MM.1S (cell line): ENCODE results near the gene QRSL1.

Experiments
- DNase-seq: peaks from one replicate; pipeline ENCODE4 v3.0.0-alpha.2; 2015
- H2AFZ ChIP-seq: fragments of 300-600 bp; sonication (generic); 2 replicates; pipeline ENCODE4 v1.6.0; 2016; ENCODE audit warnings: antibody characterized with exemption, low read length
- H3F3A ChIP-seq: fragments of 300-600 bp; sonication (generic); 2 replicates; pipeline ENCODE4 v1.6.1; 2016; ENCODE audit warnings: mild to moderate bottlenecking, antibody characterized with exemption, low read length, moderate library complexity, mixed read lengths; ENCODE audit not compliant: insufficient read depth
- H3K27ac ChIP-seq: fragments of 300-600 bp; sonication (generic); 2 replicates; pipeline ENCODE4 v1.5.1; 2016; ENCODE audit warnings: mild to moderate bottlenecking, low read length
- H3K27me3 ChIP-seq: fragments of 300-600 bp; sonication (generic); replicated peaks from 2 replicates; pipeline ENCODE4 v1.6.0; 2016; ENCODE audit warnings: low read length; ENCODE audit not compliant: insufficient read depth
- H3K36me3 ChIP-seq: fragments of 300-600 bp; sonication (generic); replicated peaks from 2 replicates; pipeline ENCODE4 v1.6.1; 2016; ENCODE audit warnings: mild to moderate bottlenecking, low read length, mixed read lengths; ENCODE audit not compliant: insufficient read depth
- H3K4me1 ChIP-seq: fragments of 300-600 bp; sonication (generic); 2 replicates; pipeline ENCODE4 v1.6.1; 2016; ENCODE audit warnings: low read length, mixed read lengths
- H3K4me2 ChIP-seq: fragments of 300-600 bp; sonication (generic); 2 replicates; pipeline ENCODE4 v1.6.0; 2016; ENCODE audit warnings: low read depth, low read length
- H3K4me3 ChIP-seq: fragments of 300-600 bp; sonication (generic); 2 replicates; pipeline ENCODE4 v1.5.1; 2016; ENCODE audit warnings: low read length, mixed read lengths
- H3K79me2 ChIP-seq: fragments of 300-600 bp; sonication (generic); 2 replicates; pipeline ENCODE4 v1.6.1; 2016; ENCODE audit warnings: mixed run types, low read length, mixed read lengths
- H3K9ac ChIP-seq: fragments of 300-600 bp; sonication (generic); 2 replicates; pipeline ENCODE4 v1.6.1; 2016; ENCODE audit warnings: low read length, mixed read lengths
- H3K9me2 ChIP-seq: fragments of 300-600 bp; sonication (generic); replicated peaks from 2 replicates; pipeline ENCODE4 v1.6.1; 2016; ENCODE audit warnings: mild to moderate bottlenecking, low read length, mixed read lengths; ENCODE audit not compliant: insufficient read depth
- H3K9me3 ChIP-seq: fragments of 300-600 bp; sonication (generic); replicated peaks from 2 replicates; pipeline ENCODE4 v1.6.1; 2016; ENCODE audit warnings: mild to moderate bottlenecking, low read length, mixed read lengths; ENCODE audit not compliant: insufficient read depth
- H4K20me1 ChIP-seq: fragments of 300-600 bp; sonication (generic); 2 replicates; pipeline ENCODE4 v1.6.1; 2016; ENCODE audit warnings: mild to moderate bottlenecking, low read length, moderate library complexity, mixed read lengths; ENCODE audit not compliant: insufficient read depth
- CTCF ChIP-seq: fragments of 300-600 bp; sonication (generic); IDR thresholded peaks from 2 replicates; pipeline ENCODE4 v1.5.1; 2016; ENCODE audit warnings: antibody characterized with exemption, low read length, mixed read lengths
- EZH2 ChIP-seq: fragments of 300-600 bp; sonication (generic); optimal IDR thresholded peaks from 2 replicates; pipeline ENCODE3; 2017; ENCODE audit warnings: low read depth, mild to moderate bottlenecking, antibody characterized with exemption, low read length, mixed read lengths
- EZH2phosphoT487 ChIP-seq: fragments of 300-600 bp; sonication (generic); IDR thresholded peaks from 2 replicates; pipeline ENCODE4 v1.6.1; 2018; ENCODE audit warnings: antibody characterized with exemption, low read length

The QRSL1 gene

GRCh38 chr6:106620931-106621672, 8.3 kb upstream of the QRSL1 start:
- no peak overlapping the region for H3K27ac ChIP-seq
- H3F3A ChIP-seq, result no peaks in the 10 kb centered on the region
- no peaks in the 10 kb centered on the region for H3K4me1 ChIP-seq
- no peaks in the 10 kb centered on the region for H3K27me3 ChIP-seq
- H3K4me3 ChIP-seq, result no peak overlapping the region
- TF ChIP-seq EZH2, result no peak
- TF ChIP-seq CTCF, result no peak
- TF ChIP-seq EZH2phosphoT487, result no peak
- H3K4me2 ChIP-seq, result no peak overlapping the region
- H4K20me1 ChIP-seq, result no peaks in the 10 kb centered on the region
- H3K79me2 ChIP-seq, result no peaks in the 10 kb centered on the region
- no peak overlapping the region for H2AFZ ChIP-seq
- H3K36me3 ChIP-seq, result no peaks in the 10 kb centered on the region
- H3K9ac ChIP-seq, result no peak overlapping the region
- no peaks in the 10 kb centered on the region for H3K9me2 ChIP-seq
- H3K9me3 ChIP-seq, result no peaks in the 10 kb centered on the region
- no peak for DNase-seq

GRCh38 chr6:106622412-106622811, 7.0 kb upstream of the QRSL1 start:
- no peaks in the 10 kb centered on the region for H3F3A ChIP-seq
- H4K20me1 ChIP-seq, result no peaks in the 10 kb centered on the region
- no peak overlapping the region for H3K27ac ChIP-seq
- no peak for DNase-seq
- H3K9me3 ChIP-seq, result no peaks in the 10 kb centered on the region
- no peak overlapping the region for H3K9ac ChIP-seq
- no peak overlapping the region for H2AFZ ChIP-seq
- H3K4me1 ChIP-seq, result no peaks in the 10 kb centered on the region
- no peaks in the 10 kb centered on the region for H3K27me3 ChIP-seq
- H3K4me2 ChIP-seq, result no peak overlapping the region
- no peak for TF ChIP-seq CTCF
- no peak for TF ChIP-seq EZH2phosphoT487
- no peak for TF ChIP-seq EZH2
- no peaks in the 10 kb centered on the region for H3K9me2 ChIP-seq
- no peak overlapping the region for H3K4me3 ChIP-seq
- no peaks in the 10 kb centered on the region for H3K79me2 ChIP-seq
- no peaks in the 10 kb centered on the region for H3K36me3 ChIP-seq

GRCh38 chr6:106623039-106623438, 6.3 kb upstream of the QRSL1 start:
- Histone ChIP-seq H4K20me1 (no peaks in the 10 kb centered on the region), H3K4me3 (no peak overlapping the region), H3K9me2 (no peaks in the 10 kb centered on the region), H3K36me3 (no peaks in the 10 kb centered on the region), H3K9me3 (no peaks in the 10 kb centered on the region), H3K27ac (no peak overlapping the region), H3K79me2 (no peaks in the 10 kb centered on the region), H3F3A (no peaks in the 10 kb centered on the region), H2AFZ (no peak overlapping the region), H3K9ac (no peak overlapping the region), H3K4me1 (peaks cover 2% of the 10 kb centered on the region; the same call in 1 of the 2 replicates), H3K4me2 (no peak overlapping the region), H3K27me3 (no peaks in the 10 kb centered on the region)
- TF ChIP-seq EZH2 (no peak), CTCF (no peak), EZH2phosphoT487 (no peak)
- no peak for DNase-seq
